ENCODE measurements around the gene COL27A1.
"Not testable (repeated sequence)": the region's sequence is repeated elsewhere in the genome, so short reads cannot be mapped to it uniquely, and the experiment has no call there.

COL27A1 gene

DNA sequence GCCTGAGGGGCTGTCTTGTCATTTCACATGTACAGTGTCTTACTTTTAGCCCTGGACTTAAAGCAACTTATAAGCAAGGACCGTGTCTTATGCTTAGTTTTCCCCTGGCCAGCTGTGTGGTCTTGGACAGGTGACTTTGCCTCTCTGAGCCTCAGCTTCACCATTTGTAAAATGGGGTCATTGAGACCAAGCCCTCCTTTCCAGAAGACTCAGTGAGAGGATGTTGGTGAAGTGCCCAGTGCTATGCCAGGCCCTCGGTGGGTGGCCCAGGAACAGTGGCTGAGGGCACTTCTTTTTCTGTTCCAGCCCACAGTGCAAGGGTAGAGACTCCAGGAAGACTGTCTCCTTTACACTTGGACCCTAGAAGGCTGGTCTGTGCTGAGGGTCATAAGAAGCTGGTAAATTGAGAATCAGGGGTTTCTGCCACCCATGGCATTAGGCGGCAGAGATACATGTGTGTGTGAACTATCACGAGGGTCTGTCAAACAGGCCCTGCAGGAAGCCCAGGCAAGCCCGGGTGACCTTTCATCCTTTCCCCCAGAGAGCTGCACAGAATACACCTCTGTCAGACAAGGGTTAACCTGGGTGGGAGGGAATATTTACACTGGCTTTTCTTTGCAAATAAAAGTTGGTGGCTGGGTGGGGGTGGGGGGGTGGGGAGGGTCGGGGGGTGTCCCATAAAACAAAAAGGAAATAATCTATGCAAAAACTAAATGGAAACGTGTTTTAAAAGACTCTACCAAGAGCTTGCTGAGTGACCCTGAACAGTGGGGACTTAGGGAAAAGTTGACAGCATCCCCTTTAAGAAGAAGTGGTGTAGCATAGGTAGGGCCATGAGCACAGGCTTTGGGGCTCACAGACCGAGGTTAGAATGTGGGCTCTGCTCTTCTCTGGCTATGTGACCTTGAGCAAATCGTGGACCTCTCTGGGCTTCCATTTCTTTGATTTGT lies 35.8 kb upstream of the COL27A1 start:
- no peaks in the 10 kb centered on the region for H3K4me1 Mint-ChIP-seq (ENCODE audit: low read depth)
- H3K27ac Mint-ChIP-seq, result no peak overlapping the region
- no peak for DNase-seq
- H3K4me3 Mint-ChIP-seq, result no peak overlapping the region
- no peaks in the 10 kb centered on the region for H3K9me3 Mint-ChIP-seq
- H3K36me3 Mint-ChIP-seq (ENCODE audit: low read depth), result no peaks in the 10 kb centered on the region
- peaks cover 23% of the 10 kb centered on the region for H3K27me3 Mint-ChIP-seq

DNA sequence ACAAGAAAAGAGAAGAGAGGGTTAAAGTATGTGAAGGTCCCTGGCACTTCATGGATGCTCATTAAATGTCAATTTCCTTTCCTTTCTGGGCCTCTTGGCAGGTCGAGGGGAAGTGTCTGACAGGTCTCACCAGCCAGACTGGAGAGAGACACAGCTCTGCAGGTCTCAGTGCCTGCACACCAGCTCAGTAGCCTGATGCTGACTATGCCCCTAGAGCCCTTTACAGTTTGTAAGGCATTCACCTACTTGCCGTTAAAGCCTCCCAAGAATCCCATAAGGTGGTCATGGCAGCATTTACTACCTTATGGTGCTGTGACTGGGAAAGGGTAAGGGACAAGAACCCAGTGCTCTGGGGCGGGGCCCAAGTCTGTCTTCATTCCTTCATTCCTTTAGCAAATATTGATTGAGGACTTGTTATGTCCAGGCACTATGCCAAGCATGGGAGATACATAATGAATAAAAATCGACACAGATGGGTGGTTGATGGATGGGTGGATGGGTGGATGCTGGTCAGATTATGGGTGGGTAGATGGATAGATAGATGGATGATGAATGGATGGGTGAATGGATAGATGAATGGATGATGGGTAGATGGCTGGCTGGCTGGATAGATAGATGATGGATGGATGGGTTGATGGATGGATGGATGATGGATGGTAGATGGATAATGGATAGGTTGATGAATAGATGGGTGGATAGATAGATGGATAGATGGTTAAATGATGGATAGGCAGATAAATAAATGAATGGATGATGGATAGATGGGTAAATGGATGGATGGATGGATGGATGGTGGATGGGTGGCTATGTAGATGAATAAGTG lies 34.9 kb upstream of the COL27A1 start:
- H3K36me3 Mint-ChIP-seq (ENCODE audit: low read depth), result no peaks in the 10 kb centered on the region
- no peak overlapping the region for H3K27ac Mint-ChIP-seq
- no peak overlapping the region for H3K4me3 Mint-ChIP-seq
- H3K4me1 Mint-ChIP-seq (ENCODE audit: low read depth), result no peaks in the 10 kb centered on the region
- DNase-seq, result no peak
- peaks cover 23% of the 10 kb centered on the region for H3K27me3 Mint-ChIP-seq
- no peaks in the 10 kb centered on the region for H3K9me3 Mint-ChIP-seq

DNA sequence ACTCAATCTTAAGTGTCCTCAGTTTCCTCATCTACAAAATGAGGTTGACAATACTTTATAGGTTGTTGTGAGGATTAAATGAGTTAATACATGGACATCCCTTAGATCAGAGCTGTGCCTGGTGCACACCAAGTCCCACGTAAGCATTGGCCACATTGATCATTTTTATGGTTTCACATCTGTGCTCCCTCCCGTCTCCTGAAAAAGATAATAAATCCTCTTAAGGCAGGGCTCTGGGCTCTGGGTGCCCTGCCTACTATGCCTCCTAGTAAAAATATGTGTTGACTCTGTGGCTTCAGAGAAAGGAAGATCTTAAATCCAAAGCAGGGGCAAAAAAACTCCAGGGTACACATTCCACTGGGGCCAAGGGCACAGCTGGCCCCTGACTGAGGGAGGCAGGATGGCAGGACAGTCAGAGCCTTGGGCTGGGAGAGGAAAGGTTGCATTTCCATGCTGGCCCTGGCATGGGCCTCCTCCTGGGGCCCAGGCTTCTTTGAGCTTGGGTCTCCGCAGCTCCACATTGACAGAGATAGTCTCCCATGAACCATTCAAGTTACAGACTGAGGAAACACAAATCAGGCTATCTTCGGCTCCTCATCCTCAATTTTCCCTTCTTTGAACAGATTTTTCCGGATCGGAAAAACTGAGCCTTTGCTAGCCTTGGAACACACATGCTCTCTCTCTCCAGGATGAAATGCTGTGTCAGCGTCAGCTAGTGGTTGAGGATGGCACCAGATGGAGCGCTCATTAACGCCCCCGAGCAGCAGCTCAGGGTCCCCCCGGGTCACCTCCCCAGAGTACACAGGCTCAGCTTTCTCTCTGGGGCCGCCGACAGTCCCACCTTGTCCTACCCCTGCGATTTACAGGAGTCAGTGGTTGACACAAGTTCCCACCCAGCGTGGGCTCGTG lies 33.9 kb upstream of the COL27A1 start:
- DNase-seq, result no peak
- Mint-ChIP-seq H3K27ac (no peak overlapping the region), H3K9me3 (no peaks in the 10 kb centered on the region), H3K27me3 (peaks cover 19% of the 10 kb centered on the region), H3K4me3 (no peak overlapping the region), H3K4me1 (ENCODE audit: low read depth) (no peaks in the 10 kb centered on the region), H3K36me3 (ENCODE audit: low read depth) (no peaks in the 10 kb centered on the region)

DNA sequence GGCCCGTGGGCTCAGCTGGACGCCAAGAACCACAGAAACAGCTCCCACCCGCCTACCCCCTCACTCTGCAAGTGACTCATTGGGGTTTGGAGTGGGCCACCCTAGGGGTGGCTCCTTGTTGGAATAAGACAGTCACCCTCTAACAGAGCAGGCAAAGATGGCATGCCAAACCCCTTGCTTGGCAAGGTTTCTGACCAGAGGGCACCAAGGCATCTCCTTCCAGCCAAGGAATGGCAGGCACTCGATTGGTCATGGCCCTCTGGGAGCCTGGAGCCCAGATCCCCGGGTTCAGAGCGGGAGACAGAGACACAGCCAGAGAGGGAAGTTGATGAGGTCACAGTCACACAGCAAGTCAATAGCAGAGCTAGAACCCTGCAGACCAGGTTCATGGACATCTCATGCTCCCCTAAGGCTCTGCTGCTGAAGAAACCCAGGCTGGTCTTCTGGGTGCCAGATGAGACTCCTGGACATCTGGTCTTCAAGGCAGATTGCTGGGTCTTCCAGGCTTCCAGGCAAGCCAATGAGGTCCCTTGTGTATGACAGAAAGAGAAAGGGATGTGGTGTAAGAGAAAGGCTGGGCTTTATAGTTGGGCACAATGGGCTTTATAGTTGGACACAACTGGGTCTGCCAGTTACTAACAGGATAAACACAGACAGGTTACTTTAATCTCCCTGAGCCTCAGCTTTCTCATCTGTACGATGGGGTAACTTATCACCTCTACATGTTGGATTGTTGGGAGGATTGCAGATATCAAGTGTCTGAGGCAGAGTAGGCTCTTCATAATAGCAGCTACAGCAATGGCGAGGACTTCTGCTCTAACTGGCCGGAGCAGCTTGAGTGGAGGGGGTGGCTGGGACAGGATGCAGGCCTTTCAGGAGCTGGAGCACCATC lies 33.0 kb upstream of the COL27A1 start:
- peaks cover 2% of the 10 kb centered on the region for H3K9me3 Mint-ChIP-seq
- H3K4me1 Mint-ChIP-seq (ENCODE audit: low read depth), result no peaks in the 10 kb centered on the region
- H3K27me3 Mint-ChIP-seq, result peaks cover 18% of the 10 kb centered on the region
- H3K27ac Mint-ChIP-seq, result no peak overlapping the region
- H3K36me3 Mint-ChIP-seq (ENCODE audit: low read depth), result no peaks in the 10 kb centered on the region
- DNase-seq, result no peak
- H3K4me3 Mint-ChIP-seq, result no peak overlapping the region

GRCh38 chr9:114123031-114123977 lies 32.0 kb upstream of the COL27A1 start:
- no peak overlapping the region for H3K4me3 Mint-ChIP-seq
- no peak overlapping the region for H3K27ac Mint-ChIP-seq
- no peaks in the 10 kb centered on the region for H3K36me3 Mint-ChIP-seq (ENCODE audit: low read depth)
- peaks cover 11% of the 10 kb centered on the region for H3K27me3 Mint-ChIP-seq
- no peak for DNase-seq
- peaks cover 4% of the 10 kb centered on the region for H3K9me3 Mint-ChIP-seq
- H3K4me1 Mint-ChIP-seq (ENCODE audit: low read depth), result no peaks in the 10 kb centered on the region

- no peak overlapping the region for H3K27ac Mint-ChIP-seq
- peaks cover 14% of the 10 kb centered on the region for H3K27me3 Mint-ChIP-seq
- no peaks in the 10 kb centered on the region for H3K36me3 Mint-ChIP-seq (ENCODE audit: low read depth)
- peaks cover 4% of the 10 kb centered on the region for H3K9me3 Mint-ChIP-seq
- no peaks in the 10 kb centered on the region for H3K4me1 Mint-ChIP-seq (ENCODE audit: low read depth)
- no peak for DNase-seq
- H3K4me3 Mint-ChIP-seq, result no peak overlapping the region
Measured at GRCh38 chr9:114124138-114124537, 31.2 kb upstream of the COL27A1 start.

- H3K4me1 Mint-ChIP-seq (ENCODE audit: low read depth), result no peaks in the 10 kb centered on the region
- H3K4me3 Mint-ChIP-seq, result no peak overlapping the region
- DNase-seq, result no peak
- H3K27ac Mint-ChIP-seq, result no peak overlapping the region
- H3K9me3 Mint-ChIP-seq, result peaks cover 4% of the 10 kb centered on the region
- H3K36me3 Mint-ChIP-seq (ENCODE audit: low read depth), result no peaks in the 10 kb centered on the region
- H3K27me3 Mint-ChIP-seq, result peaks cover 17% of the 10 kb centered on the region
Measured at GRCh38 chr9:114124666-114125475, 30.5 kb upstream of the COL27A1 start.

DNA sequence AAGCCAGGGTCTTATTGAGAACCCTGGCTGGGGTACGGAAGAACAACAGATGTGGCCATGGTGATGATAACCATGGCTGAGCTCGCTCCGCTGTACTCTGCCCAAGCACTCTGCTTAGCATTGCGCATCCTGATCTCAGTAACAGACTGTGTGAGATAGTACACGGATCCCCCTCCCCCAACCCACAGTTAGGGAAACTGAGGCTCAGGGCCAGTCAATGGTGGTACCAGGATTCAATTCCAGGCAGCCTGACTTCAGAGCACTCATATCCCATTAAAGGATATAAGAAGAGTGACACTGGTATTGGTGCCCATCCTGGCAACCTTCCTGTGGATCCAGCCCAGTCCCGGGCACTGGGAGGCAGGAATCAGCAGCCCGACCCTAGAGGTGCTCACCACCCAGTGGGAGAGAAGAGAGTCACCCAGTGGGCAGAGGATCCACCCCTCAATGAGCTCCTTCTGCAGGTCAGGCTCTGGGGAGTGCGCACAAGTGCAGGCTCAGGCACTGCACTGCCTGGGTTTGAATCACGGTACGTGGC lies 29.8 kb upstream of the COL27A1 start:
- no peaks in the 10 kb centered on the region for H3K4me1 Mint-ChIP-seq (ENCODE audit: low read depth)
- H3K4me3 Mint-ChIP-seq, result no peak overlapping the region
- no peak overlapping the region for H3K27ac Mint-ChIP-seq
- H3K9me3 Mint-ChIP-seq, result peaks cover 4% of the 10 kb centered on the region
- no peaks in the 10 kb centered on the region for H3K36me3 Mint-ChIP-seq (ENCODE audit: low read depth)
- peaks cover 17% of the 10 kb centered on the region for H3K27me3 Mint-ChIP-seq
- DNase-seq, result no peak

DNA sequence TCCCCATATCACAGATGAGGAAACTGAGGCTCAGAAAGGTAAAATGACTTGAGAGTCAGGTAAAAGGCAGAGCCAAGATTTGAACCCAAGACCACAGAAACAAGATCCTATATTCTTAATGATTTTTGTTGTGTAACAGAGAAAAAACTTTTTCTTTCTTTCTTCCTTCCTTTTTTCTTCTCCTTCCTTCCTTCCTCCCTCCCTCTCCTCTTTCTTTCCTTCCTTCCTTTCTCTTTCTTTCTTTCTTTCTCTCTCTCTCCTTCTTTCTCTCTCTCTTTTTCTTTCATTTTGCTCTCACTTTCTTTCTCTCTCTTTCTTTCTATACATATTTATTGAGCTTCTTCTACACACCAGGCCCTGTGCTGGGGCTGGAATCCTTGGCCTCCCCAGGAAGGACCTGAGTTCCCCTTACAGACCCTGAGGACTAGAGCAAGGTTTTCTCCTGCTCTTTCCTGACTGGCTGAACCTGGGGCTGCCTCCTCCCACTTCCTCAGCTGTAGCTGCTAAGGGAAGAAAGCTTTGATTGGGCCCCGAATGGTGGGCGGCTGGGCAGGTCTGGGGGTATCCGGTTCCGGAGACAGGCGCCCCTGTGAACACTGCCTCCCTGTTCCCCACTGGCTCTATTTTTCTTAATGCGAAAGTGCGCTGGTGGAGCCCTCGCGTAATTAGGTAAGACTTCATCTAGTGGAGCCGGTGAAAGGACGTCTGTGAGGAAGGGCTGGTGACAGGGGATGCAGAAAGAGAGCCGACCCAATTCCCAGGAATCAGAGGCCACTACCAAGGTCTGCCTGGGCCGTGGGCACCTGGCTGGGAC lies 28.9 kb upstream of the COL27A1 start:
- DNase-seq, result no peak
- Mint-ChIP-seq H3K36me3 (ENCODE audit: low read depth) (no peaks in the 10 kb centered on the region), H3K9me3 (peaks cover 4% of the 10 kb centered on the region), H3K27ac (no peak overlapping the region), H3K4me3 (no peak overlapping the region), H3K4me1 (ENCODE audit: low read depth) (no peaks in the 10 kb centered on the region), H3K27me3 (peaks cover 18% of the 10 kb centered on the region)

- not testable (repeated sequence) for H3K36me3 Mint-ChIP-seq (ENCODE audit: low read depth)
- peaks cover 18% of the 10 kb centered on the region for H3K27me3 Mint-ChIP-seq
Measured at GRCh38 chr9:114128759-114129158, 26.6 kb upstream of the COL27A1 start.

GRCh38 chr9:114130141-114130540 lies 25.2 kb upstream of the COL27A1 start:
- peaks cover 4% of the 10 kb centered on the region for H3K9me3 Mint-ChIP-seq
- no peak for DNase-seq
- no peak overlapping the region for H3K27ac Mint-ChIP-seq
- H3K27me3 Mint-ChIP-seq, result peaks cover 18% of the 10 kb centered on the region
- H3K4me1 Mint-ChIP-seq (ENCODE audit: low read depth), result no peaks in the 10 kb centered on the region
- H3K36me3 Mint-ChIP-seq (ENCODE audit: low read depth), result no peaks in the 10 kb centered on the region
- no peak overlapping the region for H3K4me3 Mint-ChIP-seq

More at GRCh38 chr9:114128759-114129158, 26.6 kb upstream of the COL27A1 start:
- H3K27ac Mint-ChIP-seq; H3K4me3 Mint-ChIP-seq; H3K9me3 Mint-ChIP-seq; DNase-seq; H3K4me1 Mint-ChIP-seq (ENCODE audit: low read depth): not testable (repeated sequence)
